HG03280 (cell line): ENCODE data around the gene CAP1.
"Not testable (repeated sequence)": the region's sequence is repeated elsewhere in the genome, so short reads cannot be mapped to it uniquely, and the experiment has no call there.

ENCODE experiments used
- ATAC-seq: cut with Tn5 transposase; IDR thresholded peaks from one replicate; pipeline ENCODE4 v1.9.1; 2021; ENCODE audit warnings: mild to moderate bottlenecking, moderate library complexity; ENCODE audit not compliant: unreplicated experiment

Gene CAP1, protein sequence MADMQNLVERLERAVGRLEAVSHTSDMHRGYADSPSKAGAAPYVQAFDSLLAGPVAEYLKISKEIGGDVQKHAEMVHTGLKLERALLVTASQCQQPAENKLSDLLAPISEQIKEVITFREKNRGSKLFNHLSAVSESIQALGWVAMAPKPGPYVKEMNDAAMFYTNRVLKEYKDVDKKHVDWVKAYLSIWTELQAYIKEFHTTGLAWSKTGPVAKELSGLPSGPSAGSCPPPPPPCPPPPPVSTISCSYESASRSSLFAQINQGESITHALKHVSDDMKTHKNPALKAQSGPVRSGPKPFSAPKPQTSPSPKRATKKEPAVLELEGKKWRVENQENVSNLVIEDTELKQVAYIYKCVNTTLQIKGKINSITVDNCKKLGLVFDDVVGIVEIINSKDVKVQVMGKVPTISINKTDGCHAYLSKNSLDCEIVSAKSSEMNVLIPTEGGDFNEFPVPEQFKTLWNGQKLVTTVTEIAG

DNA sequence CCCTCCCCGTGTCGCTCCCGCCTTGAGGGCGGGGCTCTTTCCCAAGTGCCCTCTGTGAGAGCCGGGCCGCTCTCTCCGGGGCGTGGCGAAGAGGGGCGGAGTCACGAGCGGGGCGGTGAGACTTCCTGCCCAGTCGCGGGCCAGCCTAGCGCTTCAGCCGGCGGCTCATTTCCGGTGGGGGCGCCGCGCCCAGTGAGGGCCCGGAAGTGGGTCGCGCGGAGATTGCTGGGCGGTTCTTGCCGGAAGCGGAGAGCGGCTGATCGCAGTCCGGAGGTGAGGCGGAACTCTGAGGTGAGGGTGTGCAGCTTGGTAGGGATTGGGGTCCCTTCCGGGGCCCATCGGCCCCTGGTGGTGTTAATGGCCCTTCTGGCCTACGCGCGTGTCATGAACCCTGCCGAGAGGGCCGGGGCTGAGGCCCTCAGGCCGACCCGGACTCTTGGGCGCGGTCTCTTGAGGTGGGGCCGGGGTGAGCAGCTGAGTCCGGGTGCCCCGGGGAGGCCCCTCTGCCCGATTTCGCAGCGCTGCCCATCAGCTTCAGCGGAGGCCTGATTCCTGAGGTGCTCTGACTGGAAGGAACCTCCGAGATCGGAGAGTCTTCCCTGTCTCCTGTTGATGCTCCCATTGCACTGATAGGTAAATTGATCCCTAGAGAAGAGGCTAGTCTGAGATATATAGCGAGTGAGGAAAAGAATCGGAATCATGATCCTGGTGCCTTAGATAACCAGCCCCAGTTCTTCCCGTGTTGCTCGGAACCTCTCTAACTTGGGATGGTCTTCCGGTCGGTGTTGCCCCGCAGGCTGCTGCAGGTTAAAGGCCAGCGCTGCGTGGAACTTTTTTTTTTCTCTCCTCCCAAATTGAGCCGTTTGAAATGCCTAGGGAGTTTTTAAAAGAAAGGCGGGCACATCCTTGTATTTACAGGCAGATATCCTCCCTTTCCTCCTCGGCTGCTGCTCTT, at the start of gene CAP1:
Gene CAP1, plus strand, starts transcription at position 219 of the 955 bp plus-strand sequence. CDS start 18,618 bp downstream, outside the sequence.
- peak; percentile 88 for ATAC-seq

GRCh38 chr1:39992234-39992633, 48.3 kb upstream of the CAP1 start:
- no peak for ATAC-seq

- no peak for ATAC-seq
Measured at GRCh38 chr1:39992888-39993287, 47.6 kb upstream of the CAP1 start.

GRCh38 chr1:39995973-39996393, 44.5 kb upstream of the CAP1 start:
- ATAC-seq: peak; percentile 74

DNA sequence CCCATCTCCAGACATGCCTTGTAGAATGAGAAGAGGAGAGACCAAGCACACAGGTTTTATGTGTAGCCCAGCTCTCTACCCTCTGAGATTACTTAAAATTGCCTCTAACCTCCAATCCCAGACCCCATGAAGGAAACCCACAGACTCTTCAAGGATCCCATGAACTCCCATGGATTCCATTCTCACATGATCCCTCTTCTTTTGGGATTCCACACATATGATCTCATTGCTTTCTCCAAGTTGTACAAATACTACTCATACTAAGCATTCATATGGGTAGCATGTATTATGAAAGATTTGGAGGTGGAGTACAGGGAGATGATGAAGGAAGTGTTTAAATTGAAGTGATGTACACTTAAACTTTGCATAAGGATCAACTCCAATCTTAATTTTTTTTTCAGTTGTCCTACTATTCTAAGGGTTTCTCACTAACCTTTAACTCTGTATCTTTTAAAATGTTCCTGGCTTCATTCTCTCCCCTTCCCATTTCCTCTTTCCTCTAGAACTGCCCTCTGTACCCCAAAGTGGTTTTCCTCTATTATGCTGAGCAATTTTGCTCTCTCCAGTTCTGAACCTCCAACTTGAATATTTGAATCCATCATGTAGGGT, 44.0 kb upstream of the CAP1 start:
- ATAC-seq: no peak

DNA sequence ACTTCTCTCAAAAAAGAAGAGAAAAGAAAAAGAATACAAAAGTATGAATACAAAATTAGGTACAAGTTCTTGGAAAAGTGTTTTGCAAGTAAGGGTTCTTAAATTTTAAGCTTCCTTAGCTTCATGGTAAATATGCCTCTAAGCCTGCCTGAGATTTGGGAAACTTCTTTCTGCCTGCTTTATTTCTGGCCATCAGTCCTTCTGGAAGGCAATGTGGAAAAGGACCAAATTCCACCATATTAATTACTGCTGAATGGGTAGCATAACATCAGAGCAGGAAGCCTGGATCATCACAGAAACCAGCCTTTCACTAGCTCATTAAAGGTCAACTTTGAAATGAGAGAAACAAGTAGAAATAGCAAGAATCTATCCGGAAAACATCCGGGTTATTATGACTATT, 39.1 kb upstream of the CAP1 start:
- ATAC-seq: no peak

GRCh38 chr1:40003156-40004093, 37.1 kb upstream of the CAP1 start:
- ATAC-seq: peak; percentile 74

DNA sequence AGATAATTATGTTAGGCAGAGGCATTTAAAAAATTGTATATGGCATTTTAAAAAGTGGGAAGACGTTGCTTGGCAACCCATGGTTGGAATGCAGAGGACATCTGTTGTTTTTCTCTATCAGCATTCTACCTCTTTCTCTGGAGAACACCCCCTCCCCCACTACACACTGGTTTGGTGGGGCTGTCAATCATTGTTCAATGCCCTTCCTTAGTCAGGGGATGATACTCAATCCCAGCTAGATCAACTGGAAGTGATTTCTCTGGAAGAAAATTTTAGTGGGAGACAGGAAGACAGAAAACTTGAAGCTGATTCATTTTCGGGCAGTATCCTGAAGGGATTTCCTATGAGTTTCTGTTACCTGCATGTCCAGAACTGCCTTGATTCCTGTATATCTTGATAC, 35.7 kb upstream of the CAP1 start:
- ATAC-seq: no peak

- ATAC-seq: not testable (repeated sequence)
Measured at GRCh38 chr1:40007481-40008034, 33.0 kb upstream of the CAP1 start.

DNA sequence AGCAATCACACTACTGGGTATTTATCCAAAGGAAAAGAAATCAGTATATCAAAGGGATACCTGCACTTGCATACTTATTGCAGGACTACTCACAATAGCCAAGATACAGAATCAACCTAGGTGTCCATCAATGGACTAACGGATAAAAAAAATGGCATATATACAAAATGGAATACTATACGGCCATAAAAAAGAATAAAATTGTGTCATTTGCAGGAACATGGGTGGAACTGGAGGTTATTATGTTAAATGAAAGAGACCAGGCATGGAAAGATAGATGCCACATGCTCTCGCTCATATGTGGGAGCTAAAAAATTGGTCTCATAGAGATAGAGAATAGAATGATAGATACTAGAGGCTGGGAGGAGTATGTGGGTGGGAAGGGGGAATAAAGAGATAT, 29.3 kb upstream of the CAP1 start:
- ATAC-seq: no peak

GRCh38 chr1:40014253-40014706, 26.2 kb upstream of the CAP1 start:
- ATAC-seq: no peak

GRCh38 chr1:40014812-40015594, 25.5 kb upstream of the CAP1 start:
- no peak for ATAC-seq

DNA sequence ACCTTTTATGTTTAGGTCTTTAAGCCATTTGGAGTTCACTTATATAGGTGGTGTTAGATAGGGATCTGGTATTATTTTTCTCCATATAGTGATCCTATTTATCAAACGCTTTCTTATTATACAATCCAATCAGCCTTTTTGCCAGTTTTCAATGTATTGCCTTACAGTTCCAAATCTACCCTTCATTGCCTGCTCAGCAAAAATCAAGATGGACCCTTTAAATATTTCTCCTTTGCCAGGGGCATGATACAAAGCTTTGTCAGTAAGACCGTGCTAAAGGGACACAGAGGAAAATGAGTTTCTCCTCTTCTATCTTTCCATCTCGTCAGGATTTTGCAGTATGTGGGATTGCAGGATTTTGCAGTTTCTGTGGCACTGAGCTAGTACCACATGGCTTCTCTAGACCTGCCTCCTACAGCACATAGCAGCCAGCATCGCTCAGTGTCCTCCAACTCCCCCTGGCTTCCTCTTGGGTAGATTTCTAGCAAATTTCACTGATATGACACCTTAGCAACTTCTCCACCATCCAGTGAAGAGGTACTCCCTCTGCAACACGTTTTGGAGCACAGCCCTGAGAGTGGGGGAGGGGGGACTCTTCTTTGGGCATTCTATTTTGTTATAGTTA, 22.5 kb upstream of the CAP1 start:
- no peak for ATAC-seq

GRCh38 chr1:40020447-40021085, 20.0 kb upstream of the CAP1 start:
- no peak for ATAC-seq

- no peak for ATAC-seq
Measured at GRCh38 chr1:40023379-40023944, 17.1 kb upstream of the CAP1 start.

GRCh38 chr1:40024671-40025070, 15.9 kb upstream of the CAP1 start:
- ATAC-seq: no peak

GRCh38 chr1:40027647-40028046, 12.9 kb upstream of the CAP1 start:
- ATAC-seq: no peak

DNA sequence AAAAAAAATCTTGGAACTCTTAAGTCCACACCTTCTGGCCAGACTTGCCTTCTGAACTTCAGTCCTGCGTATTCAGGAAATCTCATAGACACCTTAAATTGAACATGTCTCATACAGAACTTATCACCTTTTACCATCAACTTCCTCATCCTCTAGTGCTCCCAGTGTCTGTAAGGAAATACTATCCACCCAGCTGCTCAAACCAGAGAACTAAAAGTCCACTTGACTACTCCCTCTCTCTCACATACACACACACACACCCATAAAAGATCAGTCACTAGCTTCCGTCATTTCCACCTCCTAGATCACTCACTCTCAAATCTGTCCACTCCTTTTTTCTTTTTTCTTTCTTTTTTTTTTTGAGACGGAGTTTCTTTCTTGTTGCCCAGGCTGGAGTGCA, 10.9 kb upstream of the CAP1 start:
- no peak for ATAC-seq
